PC-3 (cell line): ENCODE measurements around the gene ALX4. TPM values are rescaled to one million over a fixed set of nuclear protein-coding genes. Genes with fewer than 3 reads are reported as not detected.

ENCODE experiments used
- ATAC-seq: fragments of 200-7000 bp; cut with Tn5 transposase; 2 replicates; pipeline ENCODE4 v1.9.1; 2020; ENCODE audit warnings: mild to moderate bottlenecking, moderate library complexity
- BruUV-seq: library from RNA; stranded (reverse); fragments of 400-500 nt; replicated peaks from 2 replicates; lab custom pipeline; 2021; lab: Mats Ljungman, UMichigan
- CTCF ChIA-PET: fragments of 300-600 bp; sonication (Branson Sonifier 250); formaldehyde crosslinking; loops from one replicate; lab custom pipeline; 2022; ENCODE audit warnings: antibody characterized with exemption; lab: Charles Lee
- POLR2A ChIA-PET: fragments of 300-600 bp; sonication (Branson Sonifier 250); formaldehyde crosslinking; loops from one replicate; lab custom pipeline; 2022; ENCODE audit warnings: antibody characterized with exemption; ENCODE audit not compliant: unreplicated experiment; lab: Charles Lee
- DNase-seq: peaks from one replicate; pipeline ENCODE4 v3.0.0-alpha.2; 2015
- H2AFZ ChIP-seq: fragments of 300-600 bp; sonication (generic); 2 replicates; pipeline ENCODE4 v1.6.0; 2016; ENCODE audit warnings: antibody characterized with exemption, low read length
- H3F3A ChIP-seq: fragments of 300-600 bp; sonication (generic); one replicate; pipeline ENCODE4 v1.6.0; 2017; ENCODE audit warnings: antibody characterized with exemption, low read length, control low read depth, mild to moderate bottlenecking; ENCODE audit not compliant: unreplicated experiment
- H3K27ac ChIP-seq: fragments of 300-600 bp; sonication (generic); 2 replicates; pipeline ENCODE4 v1.5.1; 2016; ENCODE audit warnings: mild to moderate bottlenecking, low read length
- H3K27me3 ChIP-seq: fragments of 300-600 bp; sonication (generic); 2 replicates; pipeline ENCODE4 v1.6.1; 2016; ENCODE audit warnings: low read length, mixed read lengths
- H3K36me3 ChIP-seq: fragments of 300-600 bp; sonication (generic); 2 replicates; pipeline ENCODE4 v1.6.1; 2016; ENCODE audit warnings: low read depth, mixed run types, low read length, mixed read lengths
- H3K4me1 ChIP-seq: fragments of 300-600 bp; sonication (generic); 2 replicates; pipeline ENCODE4 v1.5.1; 2016; ENCODE audit warnings: low read length; ENCODE audit not compliant: insufficient read depth
- H3K4me2 ChIP-seq: fragments of 300-600 bp; sonication (generic); 2 replicates; pipeline ENCODE4 v1.6.0; 2016; ENCODE audit warnings: low read length
- H3K4me3 ChIP-seq: fragments of 300-600 bp; sonication (generic); 2 replicates; pipeline ENCODE4 v1.5.1; 2016; ENCODE audit warnings: mild to moderate bottlenecking, low read length, mixed read lengths
- H3K79me2 ChIP-seq: fragments of 300-600 bp; sonication (generic); 2 replicates; pipeline ENCODE4 v1.6.1; 2017; ENCODE audit warnings: low read length, mixed read lengths
- H3K9ac ChIP-seq: fragments of 300-600 bp; sonication (generic); 2 replicates; pipeline ENCODE4 v1.6.0; 2016; ENCODE audit warnings: mild to moderate bottlenecking, low read length
- H3K9me2 ChIP-seq: fragments of 300-600 bp; sonication (generic); replicated peaks from 2 replicates; pipeline ENCODE4 v1.6.1; 2016; ENCODE audit warnings: mixed run types, low read length, mixed read lengths
- H3K9me3 ChIP-seq: fragments of 300-600 bp; sonication (generic); 2 replicates; pipeline ENCODE4 v1.6.1; 2016; ENCODE audit warnings: low read length, mixed read lengths
- H4K20me1 ChIP-seq: fragments of 300-600 bp; sonication (generic); 2 replicates; pipeline ENCODE4 v1.6.1; 2016; ENCODE audit warnings: low read length, mixed read lengths
- EZH2 ChIP-seq: fragments of 300-600 bp; sonication (generic); IDR thresholded peaks from one replicate; pipeline ENCODE4 v1.6.1; 2017; ENCODE audit warnings: antibody characterized with exemption, mild to moderate bottlenecking, low read length; ENCODE audit not compliant: unreplicated experiment
- EZH2phosphoT487 ChIP-seq: fragments of 300-600 bp; sonication (generic); IDR thresholded peaks from 2 replicates; pipeline ENCODE4 v1.6.1; 2018; ENCODE audit warnings: mild to moderate bottlenecking, antibody characterized with exemption, low read length, borderline replicate concordance
- intact Hi-C: fragments of 100-400 bp; cut with micrococcal nuclease; formaldehyde crosslinking; loops from 2 replicates; pipeline ENCODE4 v1.9.0; 2023
- total RNA-seq: library from RNA; depleted of rRNA; stranded (reverse); fragments of >200 nt; gene quantifications from 2 replicates; pipeline ENCODE4 v1.2.3, GENCODE V29; 2014
- TF ChIP-seq, protein P1 (sequence below): fragments of 300-600 bp; sonication (generic); conservative IDR thresholded peaks from 2 replicates; pipeline ENCODE4 v1.5.1; 2017; ENCODE audit warnings: antibody characterized with exemption, low read depth, mild to moderate bottlenecking, low read length

The ALX4 gene
- total RNA-seq, 1 experiment from 2014 or later = not detected

DNA sequence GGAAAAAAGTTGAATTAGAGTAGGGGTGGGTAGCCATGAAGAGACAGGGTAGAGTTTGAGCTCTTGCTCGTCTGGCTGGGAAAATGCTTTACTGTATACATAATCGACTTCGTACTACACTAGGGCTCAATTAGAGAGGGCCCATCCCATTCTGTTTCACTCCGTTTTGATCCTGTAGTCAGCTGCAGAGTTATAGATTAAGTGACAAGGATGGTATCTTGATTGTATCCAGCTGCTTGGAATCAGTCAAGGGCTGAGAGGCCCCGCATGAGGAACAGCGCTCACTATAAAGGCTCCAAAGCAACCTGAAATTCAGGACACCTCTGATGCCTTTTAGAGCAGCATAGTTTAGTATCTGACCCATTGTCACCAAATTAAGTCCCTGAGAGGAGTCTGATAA lies 81.6 kb downstream of the ALX4 start:
- Histone ChIP-seq H3K9ac (no peak overlapping the region), H3F3A (no peaks in the 10 kb centered on the region), H3K9me2 (no peaks in the 10 kb centered on the region), H3K9me3 (no peaks in the 10 kb centered on the region), H3K36me3 (no peaks in the 10 kb centered on the region), H2AFZ (no peak overlapping the region), H3K4me3 (no peak overlapping the region), H3K27me3 (no peaks in the 10 kb centered on the region), H4K20me1 (no peaks in the 10 kb centered on the region), H3K27ac (no peak overlapping the region), H3K79me2 (no peaks in the 10 kb centered on the region), H3K4me1 (peaks cover 12% of the 10 kb centered on the region; the same call in 1 of the 2 replicates), H3K4me2 (no peak overlapping the region)
- ChIA-PET CTCF (no interaction called here), POLR2A (interaction anchor here (0.6 kb wide), 1 partner anchor 51 kb away, joined by 5 read pairs; no protein-coding TSS in a partner anchor)
- DNase-seq (no peak), ATAC-seq (no peak)
- BruUV-seq = no TSS peak
- TF ChIP-seq EZH2phosphoT487 (no peak), EZH2 (no peak)
- TF ChIP-seq, protein P1, sequence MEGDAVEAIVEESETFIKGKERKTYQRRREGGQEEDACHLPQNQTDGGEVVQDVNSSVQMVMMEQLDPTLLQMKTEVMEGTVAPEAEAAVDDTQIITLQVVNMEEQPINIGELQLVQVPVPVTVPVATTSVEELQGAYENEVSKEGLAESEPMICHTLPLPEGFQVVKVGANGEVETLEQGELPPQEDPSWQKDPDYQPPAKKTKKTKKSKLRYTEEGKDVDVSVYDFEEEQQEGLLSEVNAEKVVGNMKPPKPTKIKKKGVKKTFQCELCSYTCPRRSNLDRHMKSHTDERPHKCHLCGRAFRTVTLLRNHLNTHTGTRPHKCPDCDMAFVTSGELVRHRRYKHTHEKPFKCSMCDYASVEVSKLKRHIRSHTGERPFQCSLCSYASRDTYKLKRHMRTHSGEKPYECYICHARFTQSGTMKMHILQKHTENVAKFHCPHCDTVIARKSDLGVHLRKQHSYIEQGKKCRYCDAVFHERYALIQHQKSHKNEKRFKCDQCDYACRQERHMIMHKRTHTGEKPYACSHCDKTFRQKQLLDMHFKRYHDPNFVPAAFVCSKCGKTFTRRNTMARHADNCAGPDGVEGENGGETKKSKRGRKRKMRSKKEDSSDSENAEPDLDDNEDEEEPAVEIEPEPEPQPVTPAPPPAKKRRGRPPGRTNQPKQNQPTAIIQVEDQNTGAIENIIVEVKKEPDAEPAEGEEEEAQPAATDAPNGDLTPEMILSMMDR = no peak
- intact Hi-C loops = loop anchor here (2.0 kb wide), 1 partner anchor 88 kb away; no protein-coding TSS in a partner anchor

DNA sequence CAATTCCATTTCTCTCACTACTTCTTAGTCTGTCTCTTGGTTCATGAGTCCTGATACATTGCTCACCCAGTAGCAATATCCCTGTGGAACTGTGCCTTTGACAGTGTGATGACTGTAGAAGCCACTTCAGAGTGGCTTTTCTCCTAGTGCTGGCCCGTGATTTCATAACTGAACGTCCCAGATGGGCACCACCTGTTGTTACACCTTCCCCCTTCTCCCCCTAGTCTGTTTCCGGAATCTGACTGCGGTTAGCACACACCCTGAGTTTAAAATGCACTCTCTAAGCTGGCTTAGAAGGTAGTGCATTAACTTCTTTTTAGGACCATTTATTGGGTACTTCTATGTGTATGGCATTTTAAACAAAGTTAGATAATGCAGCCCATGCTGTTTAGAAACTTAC lies 83.0 kb downstream of the ALX4 start:
- Histone ChIP-seq H3K9me3 (no peaks in the 10 kb centered on the region), H4K20me1 (no peaks in the 10 kb centered on the region), H3K4me2 (no peak overlapping the region), H3K79me2 (no peaks in the 10 kb centered on the region), H3F3A (no peaks in the 10 kb centered on the region), H3K9ac (no peak overlapping the region), H3K4me1 (peaks cover 12% of the 10 kb centered on the region; the same call in 1 of the 2 replicates), H3K4me3 (no peak overlapping the region), H2AFZ (no peak overlapping the region), H3K9me2 (no peaks in the 10 kb centered on the region), H3K27ac (no peak overlapping the region), H3K27me3 (no peaks in the 10 kb centered on the region), H3K36me3 (no peaks in the 10 kb centered on the region)
- DNase-seq (no peak), ATAC-seq (no peak)
- TF ChIP-seq, protein P1 = no peak
- no peak for TF ChIP-seq EZH2
- TF ChIP-seq EZH2phosphoT487 = no peak
- intact Hi-C loops = no loop called here
- POLR2A ChIA-PET = no interaction called here
- BruUV-seq = no TSS peak
- CTCF ChIA-PET = no interaction called here

DNA sequence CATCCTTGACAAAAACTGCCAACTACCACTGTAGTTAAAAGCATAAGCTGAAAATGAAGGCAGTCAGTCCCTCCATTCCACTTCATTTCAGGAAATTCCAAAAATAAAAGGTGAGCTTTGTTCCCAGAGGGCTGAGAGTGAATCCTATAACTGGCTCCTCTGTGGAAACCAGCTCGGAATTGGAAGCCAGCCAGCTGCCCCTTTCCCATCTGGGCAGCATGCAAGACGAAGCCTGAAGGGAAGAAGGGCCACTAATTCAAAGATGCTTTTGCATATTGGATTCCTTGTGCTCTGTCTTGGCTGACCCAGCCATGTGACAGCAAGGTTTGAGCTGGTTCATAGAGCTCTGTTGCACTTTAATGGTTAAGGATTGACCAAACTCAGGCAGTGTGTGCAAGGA lies 83.4 kb downstream of the ALX4 start:
- no peaks in the 10 kb centered on the region for H3K36me3 ChIP-seq
- no peaks in the 10 kb centered on the region for H3K27me3 ChIP-seq
- no peaks in the 10 kb centered on the region for H3K9me3 ChIP-seq
- H4K20me1 ChIP-seq = no peaks in the 10 kb centered on the region
- no peak overlapping the region for H3K4me3 ChIP-seq
- no peaks in the 10 kb centered on the region for H3F3A ChIP-seq
- no peaks in the 10 kb centered on the region for H3K9me2 ChIP-seq
- no TSS peak for BruUV-seq
- no peak overlapping the region for H3K27ac ChIP-seq
- no peak overlapping the region for H2AFZ ChIP-seq
- intact Hi-C loops = no loop called here
- CTCF ChIA-PET = no interaction called here
- DNase-seq = no peak
- no peak overlapping the region for H3K9ac ChIP-seq
- H3K4me1 ChIP-seq = peaks cover 12% of the 10 kb centered on the region; the same call in 1 of the 2 replicates
- TF ChIP-seq, protein P1 = no peak
- no peak for TF ChIP-seq EZH2phosphoT487
- POLR2A ChIA-PET = no interaction called here
- H3K4me2 ChIP-seq = no peak overlapping the region
- ATAC-seq = no peak
- no peaks in the 10 kb centered on the region for H3K79me2 ChIP-seq
